Measurements from ENCODE around the gene LEMD3. TPM values are rescaled to one million over a fixed set of nuclear protein-coding genes. Genes with fewer than 3 reads are reported as not detected.

Gene LEMD3
- total RNA-seq, 1 donor from 2014 or later: 38.2 TPM

GRCh38 chr12:65237153-65237552 lies 67.8 kb downstream of the LEMD3 start:
- ATAC-seq (ENCODE audit: low read depth): no peak
- DNase-seq: no peak
- intact Hi-C loops (cut with micrococcal nuclease): no loop called here
- H3K9me3 Mint-ChIP-seq: no peaks in the 10 kb centered on the region
- POLR2A ChIA-PET: no interaction called here
- no peak overlapping the region for H3K4me3 Mint-ChIP-seq
- H3K36me3 Mint-ChIP-seq (ENCODE audit: low read depth): peaks cover 26% of the 10 kb centered on the region
- no peak for TF ChIP-seq CTCF (IDR thresholded peaks at IDR 0.05)
- no peaks in the 10 kb centered on the region for H3K27me3 Mint-ChIP-seq
- no peak overlapping the region for H3K27ac Mint-ChIP-seq
- CTCF ChIA-PET: no interaction called here
- peaks cover 5% of the 10 kb centered on the region for H3K4me1 Mint-ChIP-seq

- POLR2A ChIA-PET: no interaction called here
- Mint-ChIP-seq H3K27me3 (no peaks in the 10 kb centered on the region), H3K9me3 (no peaks in the 10 kb centered on the region), H3K4me3 (no peak overlapping the region), H3K36me3 (ENCODE audit: low read depth) (peaks cover 39% of the 10 kb centered on the region), H3K4me1 (no peaks in the 10 kb centered on the region), H3K27ac (no peak overlapping the region)
- no peak for ATAC-seq (ENCODE audit: low read depth)
- no peak for DNase-seq
- intact Hi-C loops (cut with micrococcal nuclease): no loop called here
- CTCF ChIA-PET: no interaction called here
- TF ChIP-seq CTCF (IDR thresholded peaks at IDR 0.05): no peak
Observed at GRCh38 chr12:65238609-65239008, 69.2 kb downstream of the LEMD3 start.

- no peak for TF ChIP-seq CTCF (IDR thresholded peaks at IDR 0.05)
- Mint-ChIP-seq H3K27ac (no peak overlapping the region), H3K27me3 (no peaks in the 10 kb centered on the region), H3K4me3 (no peak overlapping the region), H3K4me1 (no peaks in the 10 kb centered on the region), H3K9me3 (no peaks in the 10 kb centered on the region), H3K36me3 (ENCODE audit: low read depth) (peaks cover 30% of the 10 kb centered on the region)
- CTCF ChIA-PET: no interaction called here
- intact Hi-C loops (cut with micrococcal nuclease): no loop called here
- ATAC-seq (ENCODE audit: low read depth) (no peak), DNase-seq (no peak)
- POLR2A ChIA-PET: no interaction called here
Observed at GRCh38 chr12:65248656-65249633, 79.6 kb downstream of the LEMD3 start.

- Mint-ChIP-seq H3K27me3 (no peaks in the 10 kb centered on the region), H3K27ac (no peak overlapping the region), H3K4me3 (no peak overlapping the region), H3K36me3 (ENCODE audit: low read depth) (peaks cover 9% of the 10 kb centered on the region), H3K4me1 (no peaks in the 10 kb centered on the region), H3K9me3 (no peaks in the 10 kb centered on the region)
- ATAC-seq (ENCODE audit: low read depth) (no peak), DNase-seq (no peak)
- ChIA-PET CTCF (no interaction called here), POLR2A (no interaction called here)
- no peak for TF ChIP-seq CTCF (IDR thresholded peaks at IDR 0.05)
- intact Hi-C loops (cut with micrococcal nuclease): no loop called here
Observed at GRCh38 chr12:65252515-65252914, 83.1 kb downstream of the LEMD3 start.

GRCh38 chr12:65257986-65258385 lies 88.6 kb downstream of the LEMD3 start:
- Mint-ChIP-seq H3K27ac (no peak overlapping the region), H3K27me3 (no peaks in the 10 kb centered on the region), H3K9me3 (no peaks in the 10 kb centered on the region), H3K36me3 (ENCODE audit: low read depth) (no peaks in the 10 kb centered on the region), H3K4me1 (no peaks in the 10 kb centered on the region), H3K4me3 (no peak overlapping the region)
- ChIA-PET CTCF (no interaction called here), POLR2A (no interaction called here)
- ATAC-seq (ENCODE audit: low read depth): no peak
- no peak for TF ChIP-seq CTCF (IDR thresholded peaks at IDR 0.05)
- DNase-seq: no peak
- intact Hi-C loops (cut with micrococcal nuclease): no loop called here
